ENCODE data around the gene NPAS2.

The NPAS2 gene

GRCh38 chr2:100909534-100910081 lies 89.7 kb downstream of the NPAS2 start:
- H3K27ac ChIP-seq (ENCODE audit: poor library complexity, severe bottlenecking): no peak overlapping the region
- no peak for DNase-seq (ENCODE audit: low spot score)
- no peak for ATAC-seq (ENCODE audit: low read depth)
- no peaks in the 10 kb centered on the region for H3K9me3 ChIP-seq (ENCODE audit: severe bottlenecking)
- H3K4me1 ChIP-seq (ENCODE audit: insufficient read depth, poor library complexity, severe bottlenecking): no peaks in the 10 kb centered on the region
- H3K4me3 ChIP-seq (ENCODE audit: severe bottlenecking): no peak overlapping the region
- no peaks in the 10 kb centered on the region for H3K27me3 ChIP-seq (ENCODE audit: insufficient read depth, poor library complexity, severe bottlenecking)
- TF ChIP-seq CTCF (IDR thresholded peaks at IDR 0.05; ENCODE audit: poor library complexity, severe bottlenecking): no peak
- H3K36me3 ChIP-seq (ENCODE audit: low read depth): peaks cover 16% of the 10 kb centered on the region

- Histone ChIP-seq H3K36me3 (ENCODE audit: low read depth) (peaks cover 13% of the 10 kb centered on the region), H3K27ac (ENCODE audit: poor library complexity, severe bottlenecking) (no peak overlapping the region), H3K9me3 (ENCODE audit: severe bottlenecking) (no peaks in the 10 kb centered on the region), H3K4me1 (ENCODE audit: insufficient read depth, poor library complexity, severe bottlenecking) (no peaks in the 10 kb centered on the region), H3K4me3 (ENCODE audit: severe bottlenecking) (no peak overlapping the region), H3K27me3 (ENCODE audit: insufficient read depth, poor library complexity, severe bottlenecking) (no peaks in the 10 kb centered on the region)
- no peak for DNase-seq (ENCODE audit: low spot score)
- TF ChIP-seq CTCF (IDR thresholded peaks at IDR 0.05; ENCODE audit: poor library complexity, severe bottlenecking): no peak
- no peak for ATAC-seq (ENCODE audit: low read depth)
Measured at GRCh38 chr2:100910111-100910510, 90.2 kb downstream of the NPAS2 start.

GRCh38 chr2:100919316-100919715 lies 99.4 kb downstream of the NPAS2 start:
- Histone ChIP-seq H3K27ac (ENCODE audit: poor library complexity, severe bottlenecking) (no peak overlapping the region), H3K36me3 (ENCODE audit: low read depth) (peaks cover 8% of the 10 kb centered on the region), H3K27me3 (ENCODE audit: insufficient read depth, poor library complexity, severe bottlenecking) (no peaks in the 10 kb centered on the region), H3K4me3 (ENCODE audit: severe bottlenecking) (no peak overlapping the region), H3K4me1 (ENCODE audit: insufficient read depth, poor library complexity, severe bottlenecking) (no peaks in the 10 kb centered on the region), H3K9me3 (ENCODE audit: severe bottlenecking) (peaks cover 4% of the 10 kb centered on the region)
- DNase-seq (ENCODE audit: low spot score): no peak
- ATAC-seq (ENCODE audit: low read depth): no peak
- TF ChIP-seq CTCF (IDR thresholded peaks at IDR 0.05; ENCODE audit: poor library complexity, severe bottlenecking): no peak

- no peak overlapping the region for H3K27ac ChIP-seq (ENCODE audit: poor library complexity, severe bottlenecking)
- H3K4me1 ChIP-seq (ENCODE audit: insufficient read depth, poor library complexity, severe bottlenecking): no peaks in the 10 kb centered on the region
- no peaks in the 10 kb centered on the region for H3K27me3 ChIP-seq (ENCODE audit: insufficient read depth, poor library complexity, severe bottlenecking)
- DNase-seq (ENCODE audit: low spot score) (no peak), ATAC-seq (ENCODE audit: low read depth) (no peak)
- no peaks in the 10 kb centered on the region for H3K9me3 ChIP-seq (ENCODE audit: severe bottlenecking)
- no peak overlapping the region for H3K4me3 ChIP-seq (ENCODE audit: severe bottlenecking)
- H3K36me3 ChIP-seq (ENCODE audit: low read depth): peaks cover 9% of the 10 kb centered on the region
- no peak for TF ChIP-seq CTCF (IDR thresholded peaks at IDR 0.05; ENCODE audit: poor library complexity, severe bottlenecking)
Measured at GRCh38 chr2:100921685-100922161, 101.8 kb downstream of the NPAS2 start.

- H3K9me3 ChIP-seq (ENCODE audit: severe bottlenecking): no peaks in the 10 kb centered on the region
- H3K36me3 ChIP-seq (ENCODE audit: low read depth): peaks cover 23% of the 10 kb centered on the region
- DNase-seq (ENCODE audit: low spot score): no peak
- no peaks in the 10 kb centered on the region for H3K27me3 ChIP-seq (ENCODE audit: insufficient read depth, poor library complexity, severe bottlenecking)
- ATAC-seq (ENCODE audit: low read depth): no peak
- no peak overlapping the region for H3K4me3 ChIP-seq (ENCODE audit: severe bottlenecking)
- H3K27ac ChIP-seq (ENCODE audit: poor library complexity, severe bottlenecking): no peak overlapping the region
- TF ChIP-seq CTCF (IDR thresholded peaks at IDR 0.05; ENCODE audit: poor library complexity, severe bottlenecking): no peak
- no peaks in the 10 kb centered on the region for H3K4me1 ChIP-seq (ENCODE audit: insufficient read depth, poor library complexity, severe bottlenecking)
Measured at GRCh38 chr2:100923461-100924060, 103.6 kb downstream of the NPAS2 start.
